ENCODE measurements around the gene CCDC201. TPM values are rescaled to one million over a fixed set of nuclear protein-coding genes. Genes with fewer than 3 reads are reported as not detected.

Gene CCDC201
- polyA plus RNA-seq, 1 experiment, result not detected

DNA sequence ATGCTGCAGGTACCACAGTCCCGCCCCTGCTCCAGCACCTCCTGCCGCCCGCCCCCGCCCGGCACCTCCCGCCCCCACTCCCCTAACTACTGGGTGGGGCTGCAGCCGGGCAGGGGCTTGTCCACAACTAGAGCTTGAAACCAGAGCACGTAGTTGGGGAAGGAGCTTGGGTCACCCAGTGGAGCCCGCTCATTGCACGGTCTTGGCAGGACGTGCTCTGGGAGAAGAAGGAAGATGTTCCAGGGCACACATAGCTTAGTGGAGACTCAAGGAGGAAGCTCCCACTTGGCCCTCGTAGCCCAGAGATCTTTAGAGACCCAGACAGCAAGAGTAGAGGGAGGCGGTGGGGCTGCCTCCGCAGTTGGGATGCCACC, 16.1 kb upstream of the CCDC201 start:
- Histone ChIP-seq H3K4me3 (ENCODE audit: low read depth, low read length) (peak overlapping the region; percentile 57), H3K27me3 (ENCODE audit: control insufficient read depth, insufficient read depth, low read length) (peaks cover 8% of the 10 kb centered on the region), H3K27ac (ENCODE audit: low read depth, low read length) (no peak overlapping the region), H3K9me3 (ENCODE audit: control insufficient read depth, insufficient read depth, low read length) (no peaks in the 10 kb centered on the region)
- no peak for TF ChIP-seq CTCF (IDR thresholded peaks at IDR 0.05; ENCODE audit: low read depth, low read length)
- POLR2A ChIA-PET, result no interaction called here
- no peak for DNase-seq (ENCODE audit: low read depth, low spot score)
- CTCF ChIA-PET, result interaction anchor here (1.1 to 3.0 kb wide), 2 partner anchors 30 to 1292 kb away, joined by 3 to 18 read pairs; no protein-coding TSS in a partner anchor

GRCh38 chr7:45888185-45888992, 15.5 kb upstream of the CCDC201 start, which contains the start of gene IGFBP1:
TSS of gene IGFBP1 (plus strand) at chr7:45888488. CDS start at chr7:45888653, 165 bp downstream.
- H3K9me3 ChIP-seq (ENCODE audit: control insufficient read depth, insufficient read depth, low read length), result no peaks in the 10 kb centered on the region
- peaks cover 8% of the 10 kb centered on the region for H3K27me3 ChIP-seq (ENCODE audit: control insufficient read depth, insufficient read depth, low read length)
- DNase-seq (ENCODE audit: low read depth, low spot score), result no peak
- CTCF ChIA-PET, result interaction anchor here (3.0 kb wide), 1 partner anchor 30 kb away, joined by 18 read pairs; no protein-coding TSS in a partner anchor
- no peak for TF ChIP-seq CTCF (IDR thresholded peaks at IDR 0.05; ENCODE audit: low read depth, low read length)
- no peak within 1 kb of the TSS for H3K27ac ChIP-seq (ENCODE audit: low read depth, low read length)
- peak within 1 kb of the TSS; percentile 57 for H3K4me3 ChIP-seq (ENCODE audit: low read depth, low read length)
- POLR2A ChIA-PET, result no interaction called here

DNA sequence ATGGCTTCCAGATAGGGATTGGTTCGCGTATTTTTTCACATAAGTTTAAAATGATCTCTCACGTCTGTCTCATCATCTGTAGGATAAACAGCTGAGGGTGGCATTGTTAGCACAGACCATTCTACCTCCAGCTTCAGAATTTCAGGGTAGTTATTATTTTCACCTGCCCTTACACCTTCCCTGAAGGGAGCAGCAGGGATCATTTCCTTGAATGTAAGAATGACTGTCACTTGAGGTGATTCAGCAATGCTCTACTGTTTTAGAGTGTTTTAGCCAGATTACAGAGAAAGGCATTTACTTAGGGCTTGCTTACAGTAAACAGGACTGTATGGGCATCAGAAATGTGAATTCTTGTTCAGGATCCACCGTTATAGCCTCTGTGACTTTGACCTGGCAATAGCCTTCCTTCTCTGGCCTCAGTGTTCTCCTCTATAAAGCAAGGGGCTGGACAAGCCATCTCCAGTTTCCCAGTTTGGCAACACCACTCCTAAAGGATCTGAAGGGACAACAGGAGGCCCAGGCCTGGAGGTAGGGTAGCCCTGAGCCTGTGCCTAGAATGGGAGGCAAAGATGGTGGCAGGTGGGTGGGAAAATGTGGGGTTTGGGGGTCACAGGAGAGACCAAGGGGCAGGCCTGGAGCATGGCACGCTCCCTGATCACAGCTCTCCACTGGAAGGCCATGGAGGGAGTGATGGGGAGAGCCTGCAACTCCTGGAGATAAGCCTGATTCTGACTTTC, 14.2 kb upstream of the CCDC201 start:
- H3K9me3 ChIP-seq (ENCODE audit: control insufficient read depth, insufficient read depth, low read length), result no peaks in the 10 kb centered on the region
- no peak for TF ChIP-seq CTCF (IDR thresholded peaks at IDR 0.05; ENCODE audit: low read depth, low read length)
- no peak overlapping the region for H3K27ac ChIP-seq (ENCODE audit: low read depth, low read length)
- no peak overlapping the region for H3K4me3 ChIP-seq (ENCODE audit: low read depth, low read length)
- ChIA-PET CTCF (interaction anchor here (0.6 kb wide), 2 partner anchors 35 to 513 kb away, joined by 3 read pairs; no protein-coding TSS in a partner anchor), POLR2A (no interaction called here)
- DNase-seq (ENCODE audit: low read depth, low spot score), result no peak
- peaks cover 8% of the 10 kb centered on the region for H3K27me3 ChIP-seq (ENCODE audit: control insufficient read depth, insufficient read depth, low read length)

DNA sequence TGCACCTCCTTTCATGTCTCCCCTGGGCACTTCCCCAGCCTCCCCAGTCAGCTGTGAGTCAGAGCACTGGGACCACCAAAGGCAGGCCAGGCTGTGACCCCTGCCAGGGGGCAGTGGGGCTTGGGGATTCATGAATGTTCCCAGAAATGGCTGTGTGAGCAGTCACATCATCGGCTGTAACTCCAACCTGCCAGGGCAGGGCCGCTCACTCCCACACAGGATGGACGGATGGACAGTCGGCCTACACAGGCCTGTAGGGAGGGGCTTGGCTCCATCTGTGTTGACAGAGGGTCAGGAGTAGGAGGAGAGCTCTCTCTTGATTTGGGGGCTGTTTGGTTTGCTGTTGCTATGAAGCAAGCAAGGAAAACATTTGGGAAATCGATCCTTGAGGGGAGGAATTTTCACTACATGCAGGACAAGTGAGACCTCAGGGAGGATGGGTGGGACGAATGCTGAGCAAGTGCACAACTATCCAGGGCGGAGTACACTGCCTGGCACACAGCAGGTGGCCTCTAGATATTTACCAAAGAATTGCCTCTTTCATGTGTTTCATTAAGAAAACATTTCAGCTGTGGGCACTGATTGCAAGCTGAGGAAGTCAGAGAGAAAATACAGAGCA, 12.5 kb upstream of the CCDC201 start:
- Histone ChIP-seq H3K9me3 (ENCODE audit: control insufficient read depth, insufficient read depth, low read length) (no peaks in the 10 kb centered on the region), H3K4me3 (ENCODE audit: low read depth, low read length) (no peak overlapping the region), H3K27me3 (ENCODE audit: control insufficient read depth, insufficient read depth, low read length) (peaks cover 8% of the 10 kb centered on the region), H3K27ac (ENCODE audit: low read depth, low read length) (no peak overlapping the region)
- ChIA-PET CTCF (no interaction called here), POLR2A (no interaction called here)
- no peak for TF ChIP-seq CTCF (IDR thresholded peaks at IDR 0.05; ENCODE audit: low read depth, low read length)
- no peak for DNase-seq (ENCODE audit: low read depth, low spot score)

Measured in AG04450 (cell line).